WTC11 (cell line): ENCODE data around the gene PRRG1. TPM values are rescaled to one million over a fixed set of nuclear protein-coding genes. Genes with fewer than 3 reads are reported as not detected.

Experiments used
- ATAC-seq: fragments of 200-7000 bp; cut with Tn5 transposase; 2 replicates; pipeline ENCODE4 v1.10.0; 2021; ENCODE audit warnings: mild to moderate bottlenecking, moderate library complexity
- CTCF ChIA-PET: fragments of 300-600 bp; sonication (Branson Sonifier 250); formaldehyde crosslinking; loops from one replicate; lab custom pipeline; 2021; ENCODE audit warnings: antibody characterized with exemption; lab: Charles Lee
- POLR2A ChIA-PET: fragments of 350-600 bp; sonication (Branson Sonifier 250); formaldehyde crosslinking; loops from one replicate; lab custom pipeline; 2021; ENCODE audit warnings: antibody characterized with exemption; lab: Charles Lee
- DNase-seq: peaks from one replicate; pipeline ENCODE4 v3.0.0; 2021; ENCODE audit warnings: low spot score
- H3K27ac Mint-ChIP-seq: 2 replicates; pipeline ENCODE4 v1.8.0; 2021; ENCODE audit warnings: mixed read lengths
- H3K27me3 Mint-ChIP-seq: 2 replicates; pipeline ENCODE4 v1.8.0; 2021; ENCODE audit warnings: low read depth, mild to moderate bottlenecking, moderate library complexity, mixed read lengths
- H3K36me3 Mint-ChIP-seq: 2 replicates; pipeline ENCODE4 v1.8.0; 2021; ENCODE audit warnings: mixed read lengths
- H3K4me1 Mint-ChIP-seq: 2 replicates; pipeline ENCODE4 v1.8.0; 2022; ENCODE audit warnings: mixed read lengths
- H3K4me3 Mint-ChIP-seq: 2 replicates; pipeline ENCODE4 v1.8.0; 2021; ENCODE audit warnings: mild to moderate bottlenecking, moderate library complexity, mixed read lengths
- H3K9me3 Mint-ChIP-seq: 2 replicates; pipeline ENCODE4 v1.8.0; 2021; ENCODE audit warnings: mixed read lengths
- AFF4 ChIP-seq: sonication (generic); formaldehyde crosslinking; IDR thresholded peaks from 2 replicates; pipeline ENCODE4 v1.8.1; 2023; ENCODE audit warnings: mild to moderate bottlenecking, missing genetic modification reagents, borderline replicate concordance
- ATF1 ChIP-seq: sonication (generic); formaldehyde crosslinking; IDR thresholded peaks from 2 replicates; pipeline ENCODE4 v1.8.1; 2023; ENCODE audit warnings: mild to moderate bottlenecking, moderate library complexity, missing genetic modification reagents
- ATF3 ChIP-seq: sonication (generic); formaldehyde crosslinking; conservative IDR thresholded peaks from 2 replicates; pipeline ENCODE4 v1.8.1; 2022; ENCODE audit warnings: mild to moderate bottlenecking, missing genetic modification reagents
- ATF6 ChIP-seq: sonication (generic); formaldehyde crosslinking; IDR thresholded peaks from 2 replicates; pipeline ENCODE4 v1.8.1; 2023; ENCODE audit warnings: mild to moderate bottlenecking, missing genetic modification reagents
- ESRRA ChIP-seq: sonication (generic); formaldehyde crosslinking; IDR thresholded peaks from 2 replicates; pipeline ENCODE4 v1.8.1; 2022; ENCODE audit warnings: mild to moderate bottlenecking, missing genetic modification reagents, borderline replicate concordance
- FOXJ3 ChIP-seq: sonication (generic); formaldehyde crosslinking; IDR thresholded peaks from 2 replicates; pipeline ENCODE4 v1.9.0; 2021; ENCODE audit warnings: missing genetic modification reagents, mild to moderate bottlenecking, borderline replicate concordance
- FOXP1 ChIP-seq: sonication (generic); formaldehyde crosslinking; IDR thresholded peaks from 2 replicates; pipeline ENCODE4 v1.8.0; 2022; ENCODE audit warnings: missing genetic modification reagents, mild to moderate bottlenecking, moderate library complexity, borderline replicate concordance
- GABPB1 ChIP-seq: sonication (generic); formaldehyde crosslinking; IDR thresholded peaks from 2 replicates; pipeline ENCODE4 v1.8.1; 2023; ENCODE audit warnings: mild to moderate bottlenecking, missing genetic modification reagents
- GRHL2 ChIP-seq: fragments of 250-450 bp; sonication (Bioruptor Pico); IDR thresholded peaks from 2 replicates; pipeline ENCODE4 v1.8.0; 2022; ENCODE audit warnings: mild to moderate bottlenecking, moderate library complexity; ENCODE audit not compliant: insufficient replicate concordance, severe bottlenecking
- GTF2I ChIP-seq: fragments of 250-450 bp; sonication (Bioruptor Pico); conservative IDR thresholded peaks from 2 replicates; pipeline ENCODE4 v1.4.0; 2021; ENCODE audit warnings: mild to moderate bottlenecking
- JUN ChIP-seq: sonication (generic); formaldehyde crosslinking; IDR thresholded peaks from 2 replicates; pipeline ENCODE4 v1.8.0; 2023; ENCODE audit warnings: mild to moderate bottlenecking, missing genetic modification reagents
- NFATC4 ChIP-seq: fragments of 250-450 bp; sonication (Bioruptor Pico); IDR thresholded peaks from 2 replicates; pipeline ENCODE4 v1.9.0; 2021; ENCODE audit warnings: mild to moderate bottlenecking
- NFYB ChIP-seq: sonication (generic); formaldehyde crosslinking; conservative IDR thresholded peaks from 2 replicates; pipeline ENCODE4 v1.8.0; 2022; ENCODE audit warnings: low read depth, missing genetic modification reagents
- NR3C1 ChIP-seq: sonication (generic); formaldehyde crosslinking; conservative IDR thresholded peaks from 2 replicates; pipeline ENCODE4 v1.8.1; 2023; ENCODE audit warnings: low read depth, mild to moderate bottlenecking, missing genetic modification reagents
- SMAD3 ChIP-seq: sonication (generic); formaldehyde crosslinking; IDR thresholded peaks from 2 replicates; pipeline ENCODE4 v1.8.0; 2022; ENCODE audit warnings: missing genetic modification reagents, mild to moderate bottlenecking, borderline replicate concordance
- SMAD4 ChIP-seq: sonication (generic); formaldehyde crosslinking; IDR thresholded peaks from 2 replicates; pipeline ENCODE4 v1.8.0; 2022; ENCODE audit warnings: mild to moderate bottlenecking, missing genetic modification reagents
- ZBTB21 ChIP-seq: sonication (generic); formaldehyde crosslinking; IDR thresholded peaks from 2 replicates; pipeline ENCODE4 v1.8.1; 2023; ENCODE audit warnings: mild to moderate bottlenecking, missing genetic modification reagents, borderline replicate concordance
- ZNF121 ChIP-seq: sonication (generic); formaldehyde crosslinking; IDR thresholded peaks from 2 replicates; pipeline ENCODE4 v1.8.0; 2023; ENCODE audit warnings: missing genetic modification reagents
- ZNF317 ChIP-seq: sonication (generic); formaldehyde crosslinking; IDR thresholded peaks from 2 replicates; pipeline ENCODE4 v1.8.1; 2023; ENCODE audit warnings: low read depth, mild to moderate bottlenecking, moderate library complexity, missing genetic modification reagents, borderline replicate concordance
- total RNA-seq: library from RNA; stranded (reverse); gene quantifications from 3 replicates; pipeline ENCODE4 v1.2.3, GENCODE V29; 2021
- TF ChIP-seq, protein P1 (sequence below): sonication (generic); formaldehyde crosslinking; IDR thresholded peaks from 2 replicates; pipeline ENCODE4 v1.8.0; 2022; ENCODE audit warnings: mild to moderate bottlenecking, missing genetic modification reagents
- TF ChIP-seq, protein P2 (sequence below): sonication (generic); formaldehyde crosslinking; IDR thresholded peaks from 2 replicates; pipeline ENCODE4 v1.8.1; 2022; ENCODE audit warnings: low read depth, missing genetic modification reagents, borderline replicate concordance
- TF ChIP-seq, protein P3 (sequence below): sonication (generic); formaldehyde crosslinking; IDR thresholded peaks from 2 replicates; pipeline ENCODE4 v1.8.1; 2022; ENCODE audit warnings: mild to moderate bottlenecking, missing genetic modification reagents, moderate library complexity, borderline replicate concordance
- TF ChIP-seq, protein P4 (sequence below): fragments of 250-450 bp; sonication (Bioruptor Pico); conservative IDR thresholded peaks from 2 replicates; pipeline ENCODE4 v1.9.0; 2021; ENCODE audit warnings: mild to moderate bottlenecking

Gene PRRG1
- total RNA-seq, 1 experiment from 2014 or later = 8.1 TPM

- TF ChIP-seq AFF4 = no peak
- TF ChIP-seq, protein P1, sequence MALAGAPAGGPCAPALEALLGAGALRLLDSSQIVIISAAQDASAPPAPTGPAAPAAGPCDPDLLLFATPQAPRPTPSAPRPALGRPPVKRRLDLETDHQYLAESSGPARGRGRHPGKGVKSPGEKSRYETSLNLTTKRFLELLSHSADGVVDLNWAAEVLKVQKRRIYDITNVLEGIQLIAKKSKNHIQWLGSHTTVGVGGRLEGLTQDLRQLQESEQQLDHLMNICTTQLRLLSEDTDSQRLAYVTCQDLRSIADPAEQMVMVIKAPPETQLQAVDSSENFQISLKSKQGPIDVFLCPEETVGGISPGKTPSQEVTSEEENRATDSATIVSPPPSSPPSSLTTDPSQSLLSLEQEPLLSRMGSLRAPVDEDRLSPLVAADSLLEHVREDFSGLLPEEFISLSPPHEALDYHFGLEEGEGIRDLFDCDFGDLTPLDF (CRISPR knock-in tag) = no peak
- TF ChIP-seq NR3C1 (CRISPR knock-in tag) = no peak
- TF ChIP-seq FOXP1 (CRISPR knock-in tag) = no peak
- no peak for TF ChIP-seq SMAD3 (CRISPR knock-in tag)
Observed at GRCh38 chrX:37370499-37371141, 21.5 kb downstream of the PRRG1 start (continued).

GRCh38 chrX:37371578-37371991, 22.4 kb downstream of the PRRG1 start:
- no peaks in the 10 kb centered on the region for H3K27me3 Mint-ChIP-seq
- peaks cover 9% of the 10 kb centered on the region for H3K4me1 Mint-ChIP-seq
- DNase-seq = no peak
- POLR2A ChIA-PET = no interaction called here
- ATAC-seq = no peak
- H3K4me3 Mint-ChIP-seq = no peak overlapping the region
- TF ChIP-seq ATF6 (CRISPR knock-in tag) (no peak), NFATC4 (CRISPR knock-in tag) (no peak), JUN (CRISPR knock-in tag) (no peak), NFYB (CRISPR knock-in tag) (no peak), GABPB1 (no peak), ATF3 (CRISPR knock-in tag) (no peak), FOXP1 (CRISPR knock-in tag) (no peak), GTF2I (no peak), GRHL2 (no peak), ZNF121 (CRISPR knock-in tag) (no peak), FOXJ3 (CRISPR knock-in tag) (no peak), SMAD4 (CRISPR knock-in tag) (no peak), ZNF317 (CRISPR knock-in tag) (no peak), ESRRA (CRISPR knock-in tag) (no peak), ATF1 (CRISPR knock-in tag) (no peak), ZBTB21 (CRISPR knock-in tag) (no peak)
- TF ChIP-seq, protein P2, sequence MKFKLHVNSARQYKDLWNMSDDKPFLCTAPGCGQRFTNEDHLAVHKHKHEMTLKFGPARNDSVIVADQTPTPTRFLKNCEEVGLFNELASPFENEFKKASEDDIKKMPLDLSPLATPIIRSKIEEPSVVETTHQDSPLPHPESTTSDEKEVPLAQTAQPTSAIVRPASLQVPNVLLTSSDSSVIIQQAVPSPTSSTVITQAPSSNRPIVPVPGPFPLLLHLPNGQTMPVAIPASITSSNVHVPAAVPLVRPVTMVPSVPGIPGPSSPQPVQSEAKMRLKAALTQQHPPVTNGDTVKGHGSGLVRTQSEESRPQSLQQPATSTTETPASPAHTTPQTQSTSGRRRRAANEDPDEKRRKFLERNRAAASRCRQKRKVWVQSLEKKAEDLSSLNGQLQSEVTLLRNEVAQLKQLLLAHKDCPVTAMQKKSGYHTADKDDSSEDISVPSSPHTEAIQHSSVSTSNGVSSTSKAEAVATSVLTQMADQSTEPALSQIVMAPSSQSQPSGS (CRISPR knock-in tag) = no peak
- TF ChIP-seq, protein P3, sequence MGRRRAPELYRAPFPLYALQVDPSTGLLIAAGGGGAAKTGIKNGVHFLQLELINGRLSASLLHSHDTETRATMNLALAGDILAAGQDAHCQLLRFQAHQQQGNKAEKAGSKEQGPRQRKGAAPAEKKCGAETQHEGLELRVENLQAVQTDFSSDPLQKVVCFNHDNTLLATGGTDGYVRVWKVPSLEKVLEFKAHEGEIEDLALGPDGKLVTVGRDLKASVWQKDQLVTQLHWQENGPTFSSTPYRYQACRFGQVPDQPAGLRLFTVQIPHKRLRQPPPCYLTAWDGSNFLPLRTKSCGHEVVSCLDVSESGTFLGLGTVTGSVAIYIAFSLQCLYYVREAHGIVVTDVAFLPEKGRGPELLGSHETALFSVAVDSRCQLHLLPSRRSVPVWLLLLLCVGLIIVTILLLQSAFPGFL (CRISPR knock-in tag) = no peak
- TF ChIP-seq, protein P4, sequence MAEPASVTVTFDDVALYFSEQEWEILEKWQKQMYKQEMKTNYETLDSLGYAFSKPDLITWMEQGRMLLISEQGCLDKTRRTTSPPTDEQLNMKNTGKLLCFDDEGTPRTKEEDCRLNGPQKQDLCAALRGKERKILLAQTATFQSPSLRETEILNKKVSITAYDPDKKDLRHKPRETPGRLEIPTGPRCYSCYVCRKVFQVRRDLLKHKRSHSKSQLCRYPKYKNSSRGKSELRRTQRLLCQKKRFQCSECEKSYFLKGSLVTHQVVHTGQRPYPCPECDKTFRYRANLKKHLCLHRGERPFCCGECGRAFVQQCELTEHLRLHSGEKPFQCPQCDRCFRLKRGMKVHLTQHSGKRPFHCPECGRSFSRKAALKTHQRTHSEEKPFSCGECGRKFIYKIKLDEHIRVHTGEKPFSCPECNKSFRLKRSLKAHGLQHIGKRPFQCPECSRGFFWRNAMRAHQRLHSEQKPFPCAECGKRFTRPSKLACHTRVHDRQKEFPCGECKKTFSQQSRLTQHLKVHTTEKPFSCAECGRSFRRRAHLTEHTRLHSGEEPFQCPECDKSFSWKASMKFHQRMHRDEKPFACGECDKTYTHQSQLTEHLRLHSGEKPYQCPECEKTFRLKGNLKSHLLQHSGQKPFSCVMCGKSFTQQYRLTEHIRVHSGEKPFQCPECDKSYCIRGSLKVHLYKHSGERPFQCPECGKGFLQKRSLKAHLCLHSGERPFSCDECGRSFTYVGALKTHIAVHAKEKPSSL = no peak
- TF ChIP-seq, all 79 proteins: peak for 0
- Mint-ChIP-seq H3K27ac (no peak overlapping the region), H3K9me3 (no peaks in the 10 kb centered on the region; the same call in 1 of the 2 replicates), H3K36me3 (no peaks in the 10 kb centered on the region)
- CTCF ChIA-PET = no interaction called here
